Mesenchymal stem cell (in vitro differentiated cells and primary cell): Measurements from ENCODE around the gene MAP9.

Source experiments
- DNase-seq: peaks from one replicate; pipeline ENCODE4 v3.0.0-alpha.2; 2013
- H2AFZ ChIP-seq: one replicate; pipeline ENCODE4 v1.6.1; 2013; ENCODE audit warnings: low read depth, mild to moderate bottlenecking, control low read depth, inconsistent platforms, low read length, moderate library complexity
- H2AK5ac ChIP-seq: 2 replicates; pipeline ENCODE4 v1.6.1; 2013; ENCODE audit warnings: low read length, moderate library complexity, mild to moderate bottlenecking, inconsistent platforms; ENCODE audit not compliant: severe bottlenecking
- H2BK120ac ChIP-seq: one replicate; pipeline ENCODE4 v1.6.1; 2013; ENCODE audit warnings: low read depth, mild to moderate bottlenecking, inconsistent platforms, low read length, moderate library complexity
- H2BK12ac ChIP-seq, 2 experiments: one replicate each; pipeline ENCODE4 v1.6.1; 2013; ENCODE audit warnings: inconsistent platforms in 2 of 2, low read length in 2 of 2, mild to moderate bottlenecking in 2 of 2, moderate library complexity in 2 of 2, control low read depth in 1 of 2
- H2BK15ac ChIP-seq: one replicate; pipeline ENCODE4 v1.6.1; 2013; ENCODE audit warnings: mild to moderate bottlenecking, low read depth, inconsistent platforms; ENCODE audit not compliant: poor library complexity, severe bottlenecking
- H2BK5ac ChIP-seq: 2 replicates; pipeline ENCODE4 v1.6.1; 2013; ENCODE audit warnings: low read depth, mild to moderate bottlenecking, low read length, control low read depth, inconsistent platforms; ENCODE audit not compliant: poor library complexity, severe bottlenecking
- H3K14ac ChIP-seq, 2 experiments: one replicate each; pipeline ENCODE4 v1.6.1; 2013; ENCODE audit warnings: inconsistent platforms in 2 of 2, low read length in 2 of 2, control low read depth in 1 of 2, mild to moderate bottlenecking in 1 of 2, moderate library complexity in 1 of 2
- H3K18ac ChIP-seq, 2 experiments: one replicate each; pipeline ENCODE4 v1.6.1; 2013; ENCODE audit warnings: inconsistent platforms in 2 of 2, low read length in 2 of 2, control low read depth in 1 of 2, low read depth in 1 of 2, mild to moderate bottlenecking in 1 of 2
- H3K23ac ChIP-seq, 2 experiments: one replicate each; pipeline ENCODE4 v1.6.1; 2013; ENCODE audit warnings: inconsistent platforms in 2 of 2, low read length in 2 of 2, mild to moderate bottlenecking in 2 of 2, moderate library complexity in 2 of 2, control low read depth in 1 of 2
- H3K27ac ChIP-seq: 2 replicates; pipeline ENCODE4 v1.5.1; 2013; ENCODE audit warnings: mild to moderate bottlenecking, moderate library complexity, low read length, control low read depth, inconsistent platforms; ENCODE audit not compliant: poor library complexity, severe bottlenecking
- H3K27me3 ChIP-seq, 2 experiments: 2 replicates each; pipeline versions ENCODE4 v1.6.1 to v1.7.0; 2013; ENCODE audit warnings: low read length in 2 of 2, mild to moderate bottlenecking in 2 of 2, moderate library complexity in 2 of 2, control low read depth in 1 of 2, inconsistent platforms in 1 of 2; ENCODE audit not compliant: control insufficient read depth in 1 of 2, insufficient read depth in 1 of 2
- H3K36me3 ChIP-seq, 2 experiments: 2 replicates each; pipeline versions ENCODE4 v1.6.1 to v1.7.0; 2013; ENCODE audit warnings: low read length in 2 of 2, control low read depth in 1 of 2, inconsistent platforms in 1 of 2, low read depth in 1 of 2, mild to moderate bottlenecking in 1 of 2; ENCODE audit not compliant: insufficient read depth in 2 of 2, control insufficient read depth in 1 of 2
- H3K4ac ChIP-seq, 2 experiments: one replicate each; pipeline ENCODE4 v1.6.1; 2013; ENCODE audit warnings: inconsistent platforms in 2 of 2, low read length in 2 of 2, mild to moderate bottlenecking in 2 of 2, moderate library complexity in 2 of 2, control low read depth in 1 of 2, low read depth in 1 of 2
- H3K4me1 ChIP-seq: 2 replicates; pipeline ENCODE4 v1.6.1; 2013; ENCODE audit warnings: low read depth, low read length, control low read depth; ENCODE audit not compliant: control insufficient read depth, insufficient read depth
- H3K4me2 ChIP-seq: 2 replicates; pipeline ENCODE4 v1.6.1; 2013; ENCODE audit warnings: low read length, mild to moderate bottlenecking, inconsistent platforms; ENCODE audit not compliant: poor library complexity, severe bottlenecking
- H3K4me3 ChIP-seq, 2 experiments: 2 replicates each; pipeline versions ENCODE4 v1.5.1 to v1.7.0; 2013; ENCODE audit warnings: low read length in 2 of 2, mild to moderate bottlenecking in 2 of 2, control low read depth in 1 of 2, low read depth in 1 of 2; ENCODE audit not compliant: insufficient read depth in 1 of 2
- H3K79me1 ChIP-seq: replicated peaks from 2 replicates; pipeline ENCODE4 v1.6.1; 2013; ENCODE audit warnings: mild to moderate bottlenecking, control low read depth, low read length, inconsistent platforms; ENCODE audit not compliant: poor library complexity, severe bottlenecking
- H3K9ac ChIP-seq: 2 replicates; pipeline ENCODE4 v1.7.0; 2013; ENCODE audit warnings: mild to moderate bottlenecking, low read length, moderate library complexity
- H3K9me3 ChIP-seq: 2 replicates; pipeline ENCODE4 v1.7.0; 2013; ENCODE audit warnings: mild to moderate bottlenecking, low read length; ENCODE audit not compliant: control insufficient read depth
- H4K8ac ChIP-seq: one replicate; pipeline ENCODE4 v1.6.1; 2013; ENCODE audit warnings: inconsistent platforms, mild to moderate bottlenecking, low read length, moderate library complexity
- H4K91ac ChIP-seq: one replicate; pipeline ENCODE4 v1.6.1; 2013; ENCODE audit warnings: mild to moderate bottlenecking, low read length, inconsistent platforms
- WGBS: methylation state at CpG from one replicate; pipeline ENCODE4 v1.1.7; 2013; ENCODE audit warnings: mixed read lengths; 5-methylcytosine and 5-hydroxymethylcytosine counted together

The MAP9 gene

GRCh38 chr4:155407480-155407879, 30.7 kb upstream of the MAP9 start:
- no peak overlapping the region for H3K4me2 ChIP-seq
- H4K8ac ChIP-seq = no peak overlapping the region
- no peak overlapping the region for H3K4ac ChIP-seq
- no peak for DNase-seq
- H2BK12ac ChIP-seq = no peak overlapping the region
- no peak overlapping the region for H3K14ac ChIP-seq
- H2AFZ ChIP-seq = no peak overlapping the region
- H2BK5ac ChIP-seq = no peak overlapping the region
- H3K9ac ChIP-seq = no peak overlapping the region
- H4K91ac ChIP-seq = no peak overlapping the region
- H2BK120ac ChIP-seq = no peak overlapping the region
- no CpG with 5 or more reads among the region's 1 CpG for WGBS
- H3K9me3 ChIP-seq = no peaks in the 10 kb centered on the region
- no peaks in the 10 kb centered on the region for H3K36me3 ChIP-seq
- H3K4me3 ChIP-seq = no peak overlapping the region
- H3K79me1 ChIP-seq = no peaks in the 10 kb centered on the region
- no peaks in the 10 kb centered on the region for H3K27me3 ChIP-seq
- no peak overlapping the region for H3K23ac ChIP-seq
- H2BK15ac ChIP-seq = no peak overlapping the region
- no peak overlapping the region for H3K18ac ChIP-seq
- no peak overlapping the region for H2AK5ac ChIP-seq
- H3K4me1 ChIP-seq = peaks cover 2% of the 10 kb centered on the region
- H3K27ac ChIP-seq = no peak overlapping the region

GRCh38 chr4:155405059-155405458, 28.3 kb upstream of the MAP9 start:
- no peak overlapping the region for H2AFZ ChIP-seq

GRCh38 chr4:155403886-155404285, 27.1 kb upstream of the MAP9 start:
- 70% methylated on average over 3 of the region's 4 CpGs for WGBS
- Histone ChIP-seq H3K4me3 (no peak overlapping the region), H3K14ac (no peak overlapping the region), H3K27me3 (no peaks in the 10 kb centered on the region), H3K4me2 (no peak overlapping the region), H4K91ac (no peak overlapping the region), H2AK5ac (no peak overlapping the region), H4K8ac (no peak overlapping the region), H3K9me3 (no peaks in the 10 kb centered on the region), H3K4me1 (peaks cover 2% of the 10 kb centered on the region), H2BK120ac (no peak overlapping the region), H3K4ac (no peak overlapping the region), H3K79me1 (no peaks in the 10 kb centered on the region), H3K9ac (no peak overlapping the region), H2BK15ac (no peak overlapping the region), H2BK5ac (no peak overlapping the region), H2BK12ac (no peak overlapping the region), H3K18ac (no peak overlapping the region), H3K36me3 (no peaks in the 10 kb centered on the region), H2AFZ (no peak overlapping the region), H3K23ac (no peak overlapping the region), H3K27ac (no peak overlapping the region)
- peak; percentile 71 for DNase-seq

More at GRCh38 chr4:155405059-155405458, 28.3 kb upstream of the MAP9 start:
- no CpG with 5 or more reads among the region's 2 CpGs for WGBS
- Histone ChIP-seq H3K79me1 (no peaks in the 10 kb centered on the region), H4K8ac (no peak overlapping the region), H2AK5ac (no peak overlapping the region), H3K36me3 (no peaks in the 10 kb centered on the region), H3K4me1 (peaks cover 2% of the 10 kb centered on the region), H3K23ac (no peak overlapping the region), H3K14ac (no peak overlapping the region), H2BK5ac (no peak overlapping the region), H3K4me2 (no peak overlapping the region), H3K4me3 (no peak overlapping the region), H3K27ac (no peak overlapping the region), H2BK12ac (no peak overlapping the region), H3K4ac (no peak overlapping the region), H3K9ac (no peak overlapping the region), H3K9me3 (no peaks in the 10 kb centered on the region), H3K27me3 (no peaks in the 10 kb centered on the region), H2BK120ac (no peak overlapping the region), H3K18ac (no peak overlapping the region), H2BK15ac (no peak overlapping the region), H4K91ac (no peak overlapping the region)
- DNase-seq = no peak

GRCh38 chr4:155402941-155403340, 26.2 kb upstream of the MAP9 start:
- H3K4me2 ChIP-seq = no peak overlapping the region
- no peak overlapping the region for H3K4me3 ChIP-seq
- no peak overlapping the region for H2AK5ac ChIP-seq
- H3K4me1 ChIP-seq = peaks cover 2% of the 10 kb centered on the region
- no peak overlapping the region for H3K4ac ChIP-seq
- no peaks in the 10 kb centered on the region for H3K27me3 ChIP-seq
- DNase-seq = no peak
- H3K9ac ChIP-seq = no peak overlapping the region
- no peak overlapping the region for H3K14ac ChIP-seq
- no peak overlapping the region for H2AFZ ChIP-seq
- no peak overlapping the region for H3K27ac ChIP-seq
- H3K18ac ChIP-seq = no peak overlapping the region
- no peak overlapping the region for H2BK120ac ChIP-seq
- no peak overlapping the region for H2BK5ac ChIP-seq
- H3K36me3 ChIP-seq = no peaks in the 10 kb centered on the region
- no peaks in the 10 kb centered on the region for H3K79me1 ChIP-seq
- no peak overlapping the region for H4K8ac ChIP-seq
- WGBS = no CpG with 5 or more reads among the region's 2 CpGs
- no peaks in the 10 kb centered on the region for H3K9me3 ChIP-seq
- no peak overlapping the region for H3K23ac ChIP-seq
- H2BK15ac ChIP-seq = no peak overlapping the region
- H2BK12ac ChIP-seq = no peak overlapping the region
- H4K91ac ChIP-seq = no peak overlapping the region
